SHP77 treated with DMSO at 0.1 percent for 48 hours (cell line): ENCODE results near the gene ANTXRL.
"Not testable (repeated sequence)": the region's sequence is repeated elsewhere in the genome, so short reads cannot be mapped to it uniquely, and the experiment has no call there.

ENCODE experiments used
- DNase-seq: peaks from one replicate; lab custom pipeline; 2025; lab: John Stamatoyannopoulos, UW

The ANTXRL gene

DNA sequence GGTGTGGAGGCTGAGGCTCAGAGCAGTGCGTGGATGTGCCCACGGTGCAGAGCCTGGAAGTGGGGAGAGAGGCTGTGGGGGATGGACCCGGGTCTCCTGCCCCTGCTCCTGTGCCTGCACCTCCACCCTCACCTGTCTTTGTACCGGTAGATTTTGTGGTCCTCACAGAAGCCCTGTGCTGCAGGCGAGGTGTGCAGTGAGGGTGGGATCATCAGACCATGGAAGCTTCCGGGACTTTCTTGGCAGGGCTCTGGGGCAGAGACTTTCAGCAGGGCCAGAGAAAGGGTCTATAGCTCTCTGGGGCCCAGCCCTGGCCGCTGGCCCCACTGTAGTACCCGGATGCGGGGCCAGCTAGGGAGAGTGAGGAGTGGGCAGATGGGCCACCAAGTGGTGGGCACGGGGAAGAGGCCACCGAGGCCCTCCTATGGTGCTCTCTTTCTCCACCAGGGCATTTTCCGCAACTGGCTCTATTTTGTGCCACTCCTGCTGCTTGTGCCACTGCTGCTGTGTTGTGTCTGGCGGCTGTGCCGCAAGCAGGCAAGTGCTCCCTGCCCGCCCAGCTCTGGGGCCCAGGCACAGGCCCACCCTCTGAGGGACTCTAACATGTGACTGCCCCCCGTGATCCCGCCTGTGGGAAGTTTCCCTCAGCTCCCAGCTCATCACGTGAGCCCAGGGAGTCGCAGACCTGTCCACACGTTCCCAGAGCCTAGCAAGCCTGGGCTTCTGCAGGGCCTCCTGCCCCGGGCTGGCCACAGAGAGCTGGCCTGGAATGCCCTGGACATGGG lies 22.1 kb downstream of the ANTXRL start:
- no peak for DNase-seq

DNA sequence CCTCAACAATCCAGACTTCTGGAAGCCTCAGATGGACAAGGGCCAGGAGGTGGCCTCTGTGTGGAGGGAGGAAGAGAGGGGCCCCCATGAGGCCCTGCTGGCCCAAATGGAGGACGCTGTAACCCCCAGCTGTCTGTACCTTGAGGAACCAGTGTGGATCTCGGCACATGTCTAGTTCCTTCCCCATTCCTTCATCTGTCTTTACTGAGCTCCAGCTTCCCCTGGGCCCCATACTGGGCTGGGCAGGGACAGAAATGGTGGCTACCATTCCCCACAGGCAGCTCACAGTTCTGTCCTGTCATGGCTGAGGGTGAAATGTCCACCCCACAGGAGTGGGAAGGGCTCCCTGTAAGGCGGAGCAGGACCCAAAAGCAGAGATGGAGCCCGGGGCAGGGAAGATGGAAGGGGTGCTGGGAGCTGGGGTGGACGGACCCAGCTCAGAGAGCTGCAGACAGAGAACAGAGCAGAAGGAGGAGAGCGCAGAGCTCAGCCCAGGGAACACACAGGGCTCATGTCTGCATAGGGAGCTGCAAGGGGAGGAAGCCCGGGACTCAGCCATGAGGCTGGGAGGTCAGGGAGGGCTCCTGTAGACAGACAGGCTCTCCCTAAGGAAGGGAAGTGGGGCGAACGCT lies 22.8 kb downstream of the ANTXRL start:
- DNase-seq = no peak

DNA sequence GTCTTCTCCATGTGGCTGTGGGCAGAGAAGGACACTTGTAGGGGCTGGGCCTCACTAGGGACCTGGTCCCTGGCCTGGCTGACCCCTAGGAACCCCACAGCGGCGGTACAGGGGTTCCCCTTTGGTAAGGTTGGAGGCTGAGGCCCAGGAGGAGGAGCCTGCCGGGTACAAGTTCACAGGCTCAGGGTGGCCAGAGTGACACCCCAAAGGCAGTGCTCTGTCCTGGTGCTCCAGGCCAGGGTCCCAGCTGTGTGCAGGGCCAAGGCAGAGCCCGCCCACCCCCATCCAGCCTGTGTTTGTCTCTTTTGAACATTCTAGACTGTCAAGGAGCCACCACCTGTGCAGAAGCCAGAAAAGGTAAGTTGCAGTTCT lies 23.3 kb downstream of the ANTXRL start:
- no peak for DNase-seq

DNA sequence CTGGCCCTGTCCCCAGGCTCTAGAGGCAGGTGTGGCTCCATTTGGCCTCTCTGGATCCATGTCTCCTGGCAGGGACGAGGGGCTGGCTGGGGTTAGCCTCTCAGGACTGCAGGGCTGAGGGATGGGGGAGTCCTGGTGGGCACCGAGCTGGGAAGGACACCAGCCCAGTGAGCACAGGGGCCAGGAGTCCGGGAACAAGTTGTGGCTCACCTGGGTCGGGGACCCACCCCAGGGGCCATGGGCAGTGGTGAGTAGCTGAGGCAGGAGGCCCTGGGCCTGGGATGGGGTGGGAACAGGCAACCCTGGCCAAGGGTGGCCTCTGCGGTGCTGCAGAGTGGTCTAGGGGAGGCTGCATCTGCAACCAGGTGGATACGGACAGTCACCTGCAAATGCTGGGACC lies 24.1 kb downstream of the ANTXRL start:
- DNase-seq = no peak

DNA sequence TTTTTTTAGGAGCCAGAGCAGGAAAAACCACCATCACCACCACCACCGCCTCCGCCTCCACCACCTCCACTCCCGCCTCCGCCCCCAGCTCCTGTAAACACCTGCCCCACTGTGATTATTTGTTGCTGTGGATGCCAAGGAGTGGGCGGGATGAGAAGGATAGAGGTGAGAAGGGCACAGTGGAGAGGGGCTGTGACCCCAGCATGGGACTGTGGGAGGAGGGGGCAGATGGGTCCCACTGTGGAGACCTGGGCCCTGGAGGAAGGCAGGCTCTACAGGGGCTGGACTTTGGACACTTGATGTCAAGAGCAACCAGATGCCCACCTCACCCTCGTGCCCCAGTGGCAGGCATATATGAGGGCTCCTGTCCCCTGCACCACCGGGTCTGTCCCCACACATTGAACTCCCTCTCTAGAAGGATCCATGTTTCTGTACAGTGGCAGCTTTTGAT lies 24.7 kb downstream of the ANTXRL start:
- DNase-seq = no peak

DNA sequence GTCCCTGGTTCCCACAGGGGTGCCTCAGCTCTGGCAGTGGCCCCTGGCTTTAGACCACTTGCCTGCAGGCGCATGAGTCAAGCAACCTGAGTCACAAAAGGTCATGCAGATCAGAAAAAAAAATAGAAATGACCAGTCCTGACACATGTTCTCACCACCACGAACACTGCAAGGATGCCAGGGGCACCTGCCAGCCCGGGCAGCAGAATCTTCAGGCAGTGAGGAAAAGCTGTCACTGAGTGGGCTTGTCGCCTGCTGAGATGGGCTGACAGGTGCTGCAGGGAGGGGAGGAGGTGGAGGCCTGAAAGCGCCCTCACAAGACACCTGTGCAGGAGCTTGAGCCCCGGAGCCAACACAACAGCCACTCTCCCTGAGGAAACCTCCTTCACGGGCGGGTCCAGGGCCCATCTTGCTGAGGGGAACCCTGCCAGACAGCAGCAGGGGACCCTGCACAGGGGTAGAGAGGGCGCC lies 25.2 kb downstream of the ANTXRL start:
- not testable (repeated sequence) for DNase-seq

DNA sequence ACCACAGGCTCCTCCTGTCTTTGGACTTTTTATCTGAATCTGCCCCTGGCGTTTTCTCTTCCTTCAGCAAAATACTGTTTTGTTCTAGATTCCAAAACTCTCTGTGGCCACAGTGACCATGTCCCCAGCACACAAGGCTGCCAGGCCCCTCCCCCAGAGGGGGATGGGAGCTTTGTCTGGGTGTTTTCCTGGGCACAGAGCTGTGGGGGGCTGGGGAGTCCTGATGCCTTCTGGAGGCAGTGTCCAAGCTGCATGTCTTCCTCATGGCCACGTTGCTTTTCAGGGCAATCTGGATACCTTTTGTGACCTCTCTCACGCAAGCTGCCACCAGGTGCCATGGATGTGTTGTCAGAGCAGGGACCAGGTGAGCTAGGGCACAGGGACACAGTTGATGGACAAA lies 26.2 kb downstream of the ANTXRL start:
- DNase-seq = no peak

DNA sequence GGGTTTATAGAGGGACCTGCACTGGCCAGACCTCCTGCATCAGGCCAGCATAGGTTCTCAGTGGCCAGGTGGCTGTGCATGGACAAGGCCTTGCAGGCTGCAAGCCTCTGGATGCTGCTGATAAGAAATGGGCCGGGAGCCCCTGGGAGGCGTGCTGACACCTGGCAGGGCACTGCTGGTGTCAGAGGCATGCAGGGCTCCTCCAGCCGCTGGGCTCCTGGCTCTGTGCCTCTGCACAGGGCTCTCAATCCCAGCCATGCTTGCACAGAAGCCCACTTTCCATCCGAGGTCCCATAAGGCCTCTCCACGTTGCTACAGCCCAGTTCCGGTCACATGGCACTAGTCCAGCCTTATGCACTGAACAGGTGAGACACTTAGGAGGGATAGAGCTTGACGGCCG lies 27.3 kb downstream of the ANTXRL start:
- no peak for DNase-seq

DNA sequence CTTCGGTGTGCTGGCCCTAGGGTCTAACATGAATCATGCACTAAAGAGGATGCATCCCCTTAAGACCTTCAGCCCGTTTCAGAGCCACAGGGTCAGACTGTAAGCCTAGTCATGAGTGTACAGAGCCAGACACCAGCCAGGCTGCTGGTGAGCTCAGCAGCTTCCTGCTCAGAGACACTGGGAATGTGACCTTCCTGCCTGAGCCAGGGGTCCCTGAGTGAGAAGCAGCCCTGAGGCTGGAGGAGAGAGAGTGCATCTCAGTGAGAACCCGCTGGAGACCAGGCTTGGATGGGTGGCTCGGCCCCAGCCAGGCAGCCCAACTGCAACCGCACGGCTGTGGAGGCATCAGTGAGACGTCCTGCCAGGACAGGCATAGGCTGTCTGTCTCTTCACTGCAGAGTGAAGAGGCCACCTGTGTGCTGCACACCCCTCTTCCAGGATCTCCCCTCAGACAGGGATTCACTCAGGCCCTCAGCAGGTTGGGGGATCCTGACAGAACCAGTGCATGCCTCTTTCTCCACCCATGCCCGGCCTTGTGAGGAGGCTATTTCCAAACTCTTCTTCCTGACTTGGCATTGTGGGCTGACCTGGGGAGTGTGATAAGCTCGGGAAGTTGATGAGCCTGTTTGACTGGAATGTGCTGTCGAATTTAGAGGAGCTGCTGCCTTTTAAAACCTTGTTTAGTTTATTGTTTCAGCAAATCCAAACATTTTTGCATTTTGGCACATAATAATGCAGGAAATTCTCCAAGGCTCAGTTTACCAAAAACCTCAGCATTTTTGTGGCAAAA lies 28.5 kb downstream of the ANTXRL start:
- DNase-seq = not testable (repeated sequence)

DNA sequence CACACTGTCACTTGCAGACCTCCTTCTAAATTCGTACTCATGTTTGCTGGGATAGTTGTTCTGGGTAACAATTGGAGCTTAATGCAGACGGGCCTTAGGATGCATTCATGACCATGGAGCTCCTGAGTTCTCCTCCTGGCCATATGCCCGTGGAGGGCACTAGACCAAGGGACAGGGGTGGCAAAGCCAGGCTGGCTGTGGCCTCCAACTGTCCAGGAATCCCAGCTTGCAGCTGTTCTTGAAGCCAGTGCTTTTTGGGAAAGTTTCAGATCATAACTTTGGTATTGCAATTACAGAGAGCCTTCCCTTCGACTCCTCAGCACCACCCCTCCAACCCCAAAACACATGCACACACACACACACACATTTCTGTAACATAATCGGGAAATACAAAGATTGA lies 30.6 kb downstream of the ANTXRL start:
- DNase-seq = no peak

DNA sequence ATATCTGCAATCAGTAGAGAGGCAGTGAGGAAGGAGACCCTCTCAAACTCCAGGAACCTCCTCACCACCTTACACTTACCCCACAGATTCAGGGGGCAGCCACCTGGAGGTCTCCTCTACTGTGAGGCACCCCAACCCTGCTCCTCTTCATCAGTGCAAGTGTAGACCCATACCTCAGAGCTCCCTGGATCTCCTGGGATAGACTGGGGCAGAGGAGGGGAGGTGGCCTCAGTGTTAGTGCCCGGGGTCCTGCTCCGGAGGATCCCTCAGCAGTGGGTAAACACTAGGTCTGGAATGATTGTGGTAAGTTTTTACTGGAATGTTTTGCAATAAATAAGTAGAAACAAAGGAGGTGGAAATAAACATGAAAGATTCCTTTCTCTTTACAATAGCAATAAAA lies 31.1 kb downstream of the ANTXRL start:
- no peak for DNase-seq

DNA sequence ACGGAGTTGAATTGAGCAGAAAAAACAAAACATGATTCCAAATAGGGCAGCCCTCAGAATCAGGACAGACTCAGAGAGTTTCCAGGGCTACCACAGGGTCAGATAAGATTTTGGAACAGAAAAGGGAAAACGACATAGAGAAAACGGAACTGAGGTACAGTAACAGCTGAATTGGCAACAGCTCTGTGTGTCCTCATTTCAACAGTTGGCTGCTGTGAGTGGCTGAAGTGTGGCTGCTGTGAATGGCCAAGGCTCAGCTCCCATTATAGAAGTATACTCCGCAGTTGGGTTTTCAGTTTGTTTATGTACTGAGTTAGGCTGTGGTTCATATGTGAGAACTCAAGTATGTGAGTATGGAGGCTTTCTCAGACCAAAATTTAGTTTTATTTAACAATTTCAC lies 32.0 kb downstream of the ANTXRL start:
- no peak for DNase-seq

DNA sequence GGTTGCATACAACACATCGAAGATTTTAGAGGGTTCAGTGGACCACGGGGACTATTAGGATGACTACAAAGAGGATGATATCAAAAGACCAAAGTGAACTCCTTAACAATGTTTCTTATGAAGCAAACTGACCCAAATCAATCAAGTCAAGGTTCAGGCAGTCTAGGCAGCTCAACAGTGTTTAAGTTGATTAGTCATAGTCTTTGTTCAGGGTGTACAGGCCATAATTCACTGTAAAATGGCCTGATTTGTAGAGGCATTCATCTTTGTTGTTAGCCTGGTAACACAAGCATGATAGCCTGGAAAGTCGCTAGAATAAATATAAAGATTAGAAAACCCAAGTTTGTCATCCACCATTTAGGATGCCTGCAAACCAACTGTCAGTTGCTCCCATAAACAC lies 32.6 kb downstream of the ANTXRL start:
- no peak for DNase-seq

DNA sequence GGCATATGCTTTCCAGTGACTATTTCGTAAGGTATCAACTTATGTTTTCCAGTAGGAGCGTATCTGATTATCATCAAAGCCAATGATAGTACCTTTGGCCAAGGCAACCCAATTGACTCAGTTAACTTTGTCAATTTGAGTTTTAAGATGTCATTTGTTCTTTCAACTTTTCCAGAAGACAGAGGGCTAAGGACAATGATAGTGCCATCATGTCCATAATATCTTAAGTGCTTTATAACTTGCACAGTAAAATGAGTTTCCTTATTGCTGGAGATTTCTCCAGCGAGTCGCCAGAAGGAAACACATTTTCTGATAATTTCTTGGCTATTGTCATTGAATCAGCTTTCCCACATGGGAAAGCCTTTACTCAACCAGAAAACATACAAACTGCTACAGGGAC lies 35.0 kb downstream of the ANTXRL start:
- no peak for DNase-seq

DNA sequence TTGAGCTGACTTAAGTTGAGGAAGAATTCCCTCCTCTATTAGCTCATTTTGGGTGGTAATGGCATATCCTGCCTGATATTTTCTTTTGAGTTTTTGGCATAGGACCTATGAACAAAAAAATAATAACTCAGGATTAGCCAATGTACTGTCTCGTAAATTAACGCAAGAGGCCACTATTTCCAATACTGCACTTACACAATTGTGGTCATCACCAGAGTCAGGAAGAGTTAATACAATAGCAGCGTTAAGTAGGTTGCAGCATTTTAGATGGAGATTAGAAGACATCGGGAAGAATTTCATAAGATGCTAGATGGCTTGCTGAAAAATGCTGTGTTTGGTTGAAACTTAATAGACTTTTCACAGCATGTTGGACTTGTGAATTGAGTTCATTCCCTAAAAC lies 36.4 kb downstream of the ANTXRL start:
- DNase-seq = no peak

DNA sequence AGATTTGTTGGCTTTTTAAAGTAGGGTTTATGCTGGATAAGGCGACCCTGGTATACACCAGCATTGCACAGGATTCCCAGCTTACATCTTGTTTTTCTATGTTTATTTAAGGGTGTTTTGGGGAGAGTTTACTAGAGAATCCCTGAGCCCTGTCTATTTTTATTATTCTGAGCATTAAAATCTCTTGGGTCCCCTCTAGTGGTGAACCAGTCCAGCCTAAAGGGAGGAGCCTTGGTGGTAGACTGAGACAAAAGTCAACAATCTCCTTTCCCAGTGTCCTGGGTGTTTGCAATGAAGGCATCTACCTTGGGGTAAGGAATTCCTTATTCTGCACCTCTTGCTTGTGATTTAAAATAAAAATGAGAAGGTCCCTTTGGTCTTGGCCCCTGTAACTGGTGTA lies 38.2 kb downstream of the ANTXRL start:
- no peak for DNase-seq

DNA sequence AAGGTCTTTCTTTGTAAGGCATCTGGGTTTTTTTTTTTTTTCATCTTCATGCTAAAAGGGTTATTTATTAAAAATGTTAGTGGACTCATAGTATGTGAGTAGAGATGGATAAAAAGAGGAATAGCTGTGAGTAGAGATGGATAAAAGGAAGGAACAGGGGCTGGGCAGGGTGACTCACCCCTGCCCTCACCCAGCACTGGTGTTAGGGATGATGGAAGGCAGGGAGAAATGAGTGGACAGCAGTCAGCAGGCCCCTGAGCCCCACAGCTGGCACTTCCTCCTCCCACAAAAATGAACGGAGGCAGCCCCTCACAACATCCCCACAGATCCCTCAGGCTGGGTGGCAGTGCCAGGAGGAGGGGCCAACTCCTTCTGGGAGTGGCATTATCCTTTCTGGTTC lies 39.3 kb downstream of the ANTXRL start:
- DNase-seq = no peak

DNA sequence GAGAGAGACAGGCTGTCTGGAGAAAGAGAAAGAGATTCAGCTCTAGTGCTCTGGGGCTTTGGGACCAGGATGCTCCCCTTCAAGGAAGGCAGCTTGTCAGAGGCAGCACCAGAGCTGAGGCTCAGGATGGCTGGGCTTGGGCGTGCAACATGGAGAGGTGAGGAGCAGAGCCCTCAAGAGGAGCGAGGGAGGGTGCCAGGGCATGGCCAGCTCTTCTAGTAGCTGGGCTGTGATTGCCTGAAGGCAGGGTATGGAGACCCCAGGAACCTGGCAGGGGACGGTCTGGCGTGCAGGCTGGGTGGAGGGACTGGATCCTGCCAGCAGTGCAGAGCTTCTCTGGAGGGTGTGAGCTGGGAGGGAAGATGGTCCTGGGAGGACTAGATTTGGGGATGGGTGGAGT lies 40.2 kb downstream of the ANTXRL start:
- no peak for DNase-seq

DNA sequence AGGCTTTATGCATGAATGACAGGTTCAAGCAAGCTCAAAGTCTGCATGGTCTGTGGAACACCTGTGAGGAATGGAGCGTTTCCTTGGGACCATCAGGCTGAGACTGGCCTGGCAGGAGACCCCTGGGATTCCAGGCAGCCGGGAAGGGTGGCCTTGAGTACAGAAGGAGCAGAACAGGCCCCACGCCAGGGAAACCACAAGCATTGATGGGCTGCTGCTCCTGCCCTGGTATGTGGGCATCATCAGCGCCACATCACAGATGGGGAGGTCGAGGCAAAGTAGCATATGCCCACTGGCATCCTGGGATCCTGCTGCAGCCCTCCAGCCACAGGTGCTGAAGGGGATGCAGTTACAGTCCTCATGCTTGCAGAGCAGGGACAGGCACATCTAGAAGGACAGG lies 40.9 kb downstream of the ANTXRL start:
- DNase-seq = no peak

DNA sequence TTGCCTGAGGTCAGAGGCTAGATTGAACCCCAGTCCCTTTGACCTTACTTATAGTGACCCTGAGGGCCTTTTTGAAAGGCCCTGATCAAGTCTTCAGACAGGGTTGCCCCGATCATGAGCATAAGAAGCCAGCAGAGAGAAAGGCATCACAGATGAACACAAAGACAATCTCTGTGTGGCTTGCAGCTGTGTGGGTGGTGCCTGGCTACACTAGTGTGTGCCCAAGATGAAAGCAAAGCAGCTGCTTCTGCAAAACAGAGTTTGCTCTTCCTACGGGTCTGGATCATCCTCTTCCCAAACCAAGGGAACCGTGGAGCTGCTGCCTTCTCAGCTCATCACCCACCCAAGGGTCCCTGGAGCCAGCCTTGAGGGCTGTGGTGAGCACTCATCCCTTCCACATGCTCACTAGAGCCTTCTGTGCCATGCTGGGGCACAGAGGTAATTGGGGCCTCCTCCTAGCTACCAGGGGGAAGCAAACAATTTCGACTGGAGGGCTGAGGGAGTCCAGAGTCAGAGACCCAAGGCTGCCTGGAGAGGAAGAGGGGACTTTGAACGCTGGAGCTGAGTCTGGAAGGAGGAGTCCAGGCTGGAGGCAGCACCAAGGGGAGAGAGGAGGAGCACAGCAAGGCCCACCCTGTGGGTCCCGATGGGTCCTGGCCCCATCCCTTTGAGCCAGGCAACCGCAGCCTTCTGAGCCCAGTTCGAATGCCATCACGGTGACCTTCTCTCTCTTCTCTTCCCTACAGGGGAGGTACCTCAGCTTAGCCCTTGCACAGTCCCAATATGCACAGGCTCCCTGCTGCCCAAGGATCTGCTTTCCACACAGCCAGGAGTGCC lies 42.3 kb downstream of the ANTXRL start:
- no peak for DNase-seq

DNA sequence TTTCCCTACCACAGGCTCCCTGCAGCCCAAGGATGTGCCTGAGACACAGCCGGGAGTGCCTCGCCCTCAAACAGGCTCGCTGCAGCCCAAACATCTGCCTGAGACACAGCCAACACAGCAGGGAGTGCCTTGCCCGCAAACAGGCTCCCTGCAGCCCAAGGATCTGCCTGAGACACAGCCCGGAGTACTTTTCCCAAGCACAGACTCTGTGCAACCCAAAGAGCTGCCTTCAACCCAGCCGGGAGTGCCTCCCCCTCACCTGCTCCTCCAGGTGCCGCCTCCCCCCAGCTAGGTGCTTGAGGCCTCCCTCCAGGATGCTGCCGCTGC lies 42.9 kb downstream of the ANTXRL start:
- no peak for DNase-seq

DNA sequence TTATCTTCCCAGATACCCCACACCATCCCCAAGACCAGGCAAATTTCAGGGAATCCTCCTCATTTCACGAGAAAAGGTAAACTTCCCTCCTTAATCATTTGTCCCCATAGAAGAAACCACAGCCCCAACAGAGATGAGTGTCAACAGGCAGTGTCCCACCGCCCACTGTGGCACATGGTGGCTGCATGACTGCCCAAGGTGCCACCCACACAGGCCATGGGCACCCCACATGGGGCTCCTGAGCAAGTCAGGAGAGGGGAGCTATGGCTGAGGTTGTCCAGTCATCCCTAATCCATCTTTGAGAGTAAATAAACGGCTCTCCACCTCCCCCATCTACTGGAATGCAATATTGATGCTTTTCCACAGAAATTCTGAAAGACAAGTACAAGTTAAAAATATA lies 44.1 kb downstream of the ANTXRL start:
- no peak for DNase-seq
